ENCODE results near the gene TXNDC2.

- TF ChIP-seq POLR2AphosphoS5 (IDR thresholded peaks at IDR 0.05; ENCODE audit: borderline replicate concordance, low read depth, low read length) (no peak), EZH2 (IDR thresholded peaks at IDR 0.05) (no peak)
Measured at GRCh38 chr18:9919564-9920232, 33.9 kb downstream of the TXNDC2 start.

Data from SK-N-MC (cell line).